ENCODE results near the gene CTNNA3. TPM values are rescaled to one million over a fixed set of nuclear protein-coding genes. Genes with fewer than 3 reads are reported as not detected.

CTNNA3 gene
- total RNA-seq, 1 donor from 2014 or later, result not detected

DNA sequence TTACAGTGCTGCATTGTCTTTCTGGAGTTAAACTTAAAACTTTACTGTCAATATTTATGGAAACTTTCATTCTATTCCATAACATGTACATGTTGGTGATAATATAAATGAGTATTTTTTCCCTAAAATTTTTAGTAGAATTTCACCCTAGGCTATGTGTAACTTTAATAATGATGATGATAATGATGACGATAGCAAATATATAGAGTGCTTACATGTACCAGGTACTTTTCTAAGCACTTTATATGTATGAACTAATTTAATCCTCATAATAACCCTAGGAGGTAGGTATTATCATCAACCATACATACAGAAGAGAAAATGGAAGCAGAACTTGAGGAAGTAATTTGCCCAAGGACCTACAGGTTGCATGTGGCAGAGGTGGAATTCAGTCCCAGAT is 684.5 kb downstream of the CTNNA3 start:
- intact Hi-C loops (cut with micrococcal nuclease), result no loop called here
- CTCF ChIA-PET, result no interaction called here
- H3K4me1 Mint-ChIP-seq, result no peaks in the 10 kb centered on the region
- no peaks in the 10 kb centered on the region for H3K27me3 Mint-ChIP-seq
- H3K4me3 Mint-ChIP-seq, result no peak overlapping the region
- POLR2A ChIA-PET, result no interaction called here
- DNase-seq (no peak), ATAC-seq (ENCODE audit: low read depth) (no peak)
- no peak overlapping the region for H3K27ac Mint-ChIP-seq
- TF ChIP-seq CTCF (IDR thresholded peaks at IDR 0.05), result no peak
- H3K36me3 Mint-ChIP-seq (ENCODE audit: low read depth), result no peaks in the 10 kb centered on the region
- H3K9me3 Mint-ChIP-seq, result no peaks in the 10 kb centered on the region

GRCh38 chr10:67005981-67006380 is 690.0 kb downstream of the CTNNA3 start:
- H3K36me3 Mint-ChIP-seq (ENCODE audit: low read depth), result no peaks in the 10 kb centered on the region
- no peaks in the 10 kb centered on the region for H3K9me3 Mint-ChIP-seq
- H3K4me1 Mint-ChIP-seq, result no peaks in the 10 kb centered on the region
- no peak for ATAC-seq (ENCODE audit: low read depth)
- no peak overlapping the region for H3K27ac Mint-ChIP-seq
- H3K27me3 Mint-ChIP-seq, result no peaks in the 10 kb centered on the region
- H3K4me3 Mint-ChIP-seq, result no peak overlapping the region
- no peak for DNase-seq
- no peak for TF ChIP-seq CTCF (IDR thresholded peaks at IDR 0.05)
- CTCF ChIA-PET, result no interaction called here
- POLR2A ChIA-PET, result no interaction called here
- intact Hi-C loops (cut with micrococcal nuclease), result no loop called here

DNA sequence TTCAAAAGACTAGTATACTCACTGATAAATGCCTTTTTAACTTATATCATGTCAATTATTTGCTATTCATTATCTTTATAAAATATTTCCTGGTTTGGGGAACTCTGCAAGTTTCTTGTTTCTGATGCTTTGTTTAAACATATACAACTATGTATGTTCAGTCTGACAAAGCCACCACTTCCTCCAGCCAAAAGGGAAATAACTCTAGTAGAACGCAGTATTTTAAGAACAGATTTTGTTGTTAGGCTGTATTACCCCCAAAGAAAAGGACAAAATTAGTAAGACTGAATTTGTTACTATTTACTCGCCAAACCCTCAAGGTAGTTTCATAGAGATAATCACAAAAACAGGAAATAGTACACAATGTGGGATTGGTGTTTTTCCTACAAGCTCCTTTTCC is 691.3 kb downstream of the CTNNA3 start:
- ATAC-seq (ENCODE audit: low read depth) (no peak), DNase-seq (no peak)
- CTCF ChIA-PET, result no interaction called here
- Mint-ChIP-seq H3K36me3 (ENCODE audit: low read depth) (no peaks in the 10 kb centered on the region), H3K4me1 (no peaks in the 10 kb centered on the region), H3K27me3 (no peaks in the 10 kb centered on the region), H3K4me3 (no peak overlapping the region), H3K9me3 (no peaks in the 10 kb centered on the region), H3K27ac (no peak overlapping the region)
- TF ChIP-seq CTCF (IDR thresholded peaks at IDR 0.05), result no peak
- POLR2A ChIA-PET, result no interaction called here
- intact Hi-C loops (cut with micrococcal nuclease), result no loop called here

GRCh38 chr10:66999762-67000545 is 696.0 kb downstream of the CTNNA3 start:
- Mint-ChIP-seq H3K4me1 (no peaks in the 10 kb centered on the region), H3K36me3 (ENCODE audit: low read depth) (no peaks in the 10 kb centered on the region), H3K9me3 (no peaks in the 10 kb centered on the region), H3K4me3 (no peak overlapping the region), H3K27me3 (no peaks in the 10 kb centered on the region), H3K27ac (no peak overlapping the region)
- CTCF ChIA-PET, result no interaction called here
- POLR2A ChIA-PET, result no interaction called here
- intact Hi-C loops (cut with micrococcal nuclease), result no loop called here
- ATAC-seq (ENCODE audit: low read depth), result no peak
- TF ChIP-seq CTCF (IDR thresholded peaks at IDR 0.05), result no peak
- no peak for DNase-seq

- POLR2A ChIA-PET, result no interaction called here
- H3K9me3 Mint-ChIP-seq, result no peaks in the 10 kb centered on the region
- DNase-seq, result no peak
- no peak for ATAC-seq (ENCODE audit: low read depth)
- intact Hi-C loops (cut with micrococcal nuclease), result no loop called here
- H3K4me3 Mint-ChIP-seq, result no peak overlapping the region
- no peaks in the 10 kb centered on the region for H3K27me3 Mint-ChIP-seq
- CTCF ChIA-PET, result no interaction called here
- H3K4me1 Mint-ChIP-seq, result no peaks in the 10 kb centered on the region
- no peak overlapping the region for H3K27ac Mint-ChIP-seq
- no peaks in the 10 kb centered on the region for H3K36me3 Mint-ChIP-seq (ENCODE audit: low read depth)
- TF ChIP-seq CTCF (IDR thresholded peaks at IDR 0.05), result no peak
Observed at GRCh38 chr10:66996996-66997395, 699.0 kb downstream of the CTNNA3 start.

All from activated B cell treated with CpG ODN at 0.5 μM for 24 hours (primary cell).